ENCODE results near the gene LOC101059915.

LOC101059915 gene

GRCh38 chrX:71667328-71668247, at the start of gene LOC101059915:
Gene LOC101059915, plus strand, starts transcription at chrX:71667546.
- Histone ChIP-seq H3K9me3 (replicated peaks) (no peaks in the 10 kb centered on the region), H3K4me3 (no peak within 1 kb of the TSS)
- peak in 1 of 2 experiments; percentile 27 for DNase-seq (ENCODE audit: low read depth in 1 of 2, low spot score in 2 of 2)

GRCh38 chrX:71617742-71618141, 49.6 kb upstream of the LOC101059915 start:
- H3K4me1 ChIP-seq (replicated peaks): no peaks in the 10 kb centered on the region
- H3K27me3 ChIP-seq (replicated peaks): no peaks in the 10 kb centered on the region
- H3K9me3 ChIP-seq (replicated peaks): no peaks in the 10 kb centered on the region
- H3K27ac ChIP-seq: no peak overlapping the region
- no peak overlapping the region for H3K4me3 ChIP-seq
- no peaks in the 10 kb centered on the region for H3K36me3 ChIP-seq
- DNase-seq (ENCODE audit: low read depth in 1 of 2, low spot score in 2 of 2): no peak

More at GRCh38 chrX:71667328-71668247, at the start of gene LOC101059915:
- H3K27me3 ChIP-seq (replicated peaks): no peaks in the 10 kb centered on the region
- no peaks in the 10 kb centered on the region for H3K4me1 ChIP-seq (replicated peaks)
- H3K27ac ChIP-seq: no peak within 1 kb of the TSS
- no peaks in the 10 kb centered on the region for H3K36me3 ChIP-seq

DNA sequence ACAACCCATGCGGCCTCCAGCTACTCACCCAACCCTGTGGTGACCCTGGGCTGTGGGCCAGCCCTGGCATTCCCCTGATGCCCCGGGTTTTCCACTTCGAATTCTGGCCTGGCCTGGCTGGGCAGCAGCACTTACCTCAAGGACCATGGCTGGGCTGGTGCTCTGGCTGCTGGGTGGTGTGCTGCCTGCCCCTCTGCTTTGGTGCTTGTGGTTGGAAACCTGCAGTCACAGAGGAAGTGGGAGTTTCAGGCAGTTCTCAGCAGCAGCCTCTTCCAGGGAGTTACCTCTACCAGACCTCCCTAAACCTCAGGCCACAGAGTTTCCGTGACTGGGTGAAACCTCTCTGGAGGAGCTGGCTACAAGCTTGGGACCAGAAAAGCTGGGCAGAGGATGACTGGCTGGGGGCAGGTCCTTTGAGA, 49.0 kb upstream of the LOC101059915 start, which contains the start of gene CXCR3:
TSS of gene CXCR3 (minus strand) at position 209 of the 419 bp plus-strand sequence. CDS start at position 147, 62 bp downstream.
- Histone ChIP-seq H3K36me3 (no peaks in the 10 kb centered on the region), H3K27ac (no peak within 1 kb of the TSS), H3K9me3 (replicated peaks) (no peaks in the 10 kb centered on the region), H3K4me3 (no peak within 1 kb of the TSS), H3K27me3 (replicated peaks) (no peaks in the 10 kb centered on the region), H3K4me1 (replicated peaks) (no peaks in the 10 kb centered on the region)
- no peak for DNase-seq (ENCODE audit: low read depth in 1 of 2, low spot score in 2 of 2)

DNA sequence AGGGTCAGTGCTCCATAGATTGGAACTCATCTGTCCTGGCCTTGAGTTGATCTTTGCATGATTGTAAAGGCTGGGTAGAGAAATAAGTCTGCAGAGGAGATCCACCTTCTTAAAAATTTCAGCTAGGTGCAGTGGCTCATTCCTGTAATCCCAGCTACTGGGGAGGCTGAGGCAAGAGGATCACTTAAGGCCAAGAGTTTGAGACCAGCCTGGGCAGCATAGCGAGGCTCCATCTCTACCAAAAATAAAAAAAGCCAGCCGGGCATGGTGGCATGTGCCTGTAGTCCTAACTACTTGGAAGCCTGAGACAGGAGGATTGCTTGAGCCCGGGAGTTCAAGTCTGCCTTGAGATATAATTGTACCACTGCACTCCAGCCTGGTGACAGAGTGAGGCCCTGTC, 48.6 kb upstream of the LOC101059915 start:
- H3K36me3 ChIP-seq: no peaks in the 10 kb centered on the region
- no peaks in the 10 kb centered on the region for H3K27me3 ChIP-seq (replicated peaks)
- H3K4me1 ChIP-seq (replicated peaks): no peaks in the 10 kb centered on the region
- DNase-seq (ENCODE audit: low read depth in 1 of 2, low spot score in 2 of 2): no peak
- no peaks in the 10 kb centered on the region for H3K9me3 ChIP-seq (replicated peaks)
- H3K4me3 ChIP-seq: no peak overlapping the region
- H3K27ac ChIP-seq: no peak overlapping the region

GRCh38 chrX:71619193-71619592, 48.2 kb upstream of the LOC101059915 start:
- Histone ChIP-seq H3K4me1 (replicated peaks) (no peaks in the 10 kb centered on the region), H3K27me3 (replicated peaks) (no peaks in the 10 kb centered on the region), H3K4me3 (no peak overlapping the region), H3K9me3 (replicated peaks) (no peaks in the 10 kb centered on the region), H3K27ac (no peak overlapping the region), H3K36me3 (no peaks in the 10 kb centered on the region)
- no peak for DNase-seq (ENCODE audit: low read depth in 1 of 2, low spot score in 2 of 2)

- Histone ChIP-seq H3K9me3 (replicated peaks) (no peaks in the 10 kb centered on the region), H3K4me3 (no peak overlapping the region), H3K4me1 (replicated peaks) (no peaks in the 10 kb centered on the region), H3K36me3 (no peaks in the 10 kb centered on the region), H3K27me3 (replicated peaks) (no peaks in the 10 kb centered on the region), H3K27ac (no peak overlapping the region)
- DNase-seq (ENCODE audit: low read depth in 1 of 2, low spot score in 2 of 2): no peak
These were observed 47.4 kb upstream of the LOC101059915 start for GRCh38 chrX:71619986-71620385.

DNA sequence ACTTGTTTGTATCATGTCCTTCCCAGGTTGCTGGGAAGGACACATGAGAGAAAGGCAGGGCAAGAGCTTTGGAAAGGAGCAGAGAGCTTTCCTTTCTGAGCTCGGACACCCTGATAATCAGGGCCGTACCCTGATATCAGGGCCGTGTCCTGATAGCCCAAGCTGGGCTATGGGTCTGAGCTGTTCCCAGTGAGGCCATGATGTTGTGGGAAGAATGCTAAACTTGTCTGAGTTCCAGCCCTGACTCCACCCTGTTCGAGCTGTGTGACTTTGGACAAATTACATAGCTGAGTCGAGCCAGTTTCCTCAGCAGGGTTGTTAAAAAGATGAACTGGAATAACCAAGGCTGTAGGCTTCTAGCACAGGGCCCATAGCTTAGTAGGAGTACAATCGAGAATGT, 45.7 kb upstream of the LOC101059915 start:
- DNase-seq (ENCODE audit: low read depth in 1 of 2, low spot score in 2 of 2): no peak
- Histone ChIP-seq H3K27ac (no peak overlapping the region), H3K4me3 (no peak overlapping the region), H3K36me3 (no peaks in the 10 kb centered on the region), H3K27me3 (replicated peaks) (no peaks in the 10 kb centered on the region), H3K4me1 (replicated peaks) (no peaks in the 10 kb centered on the region), H3K9me3 (replicated peaks) (no peaks in the 10 kb centered on the region)

GRCh38 chrX:71622032-71622575, 45.2 kb upstream of the LOC101059915 start:
- Histone ChIP-seq H3K36me3 (no peaks in the 10 kb centered on the region), H3K27ac (no peak overlapping the region)
- no peak for DNase-seq (ENCODE audit: low read depth in 1 of 2, low spot score in 2 of 2)

DNA sequence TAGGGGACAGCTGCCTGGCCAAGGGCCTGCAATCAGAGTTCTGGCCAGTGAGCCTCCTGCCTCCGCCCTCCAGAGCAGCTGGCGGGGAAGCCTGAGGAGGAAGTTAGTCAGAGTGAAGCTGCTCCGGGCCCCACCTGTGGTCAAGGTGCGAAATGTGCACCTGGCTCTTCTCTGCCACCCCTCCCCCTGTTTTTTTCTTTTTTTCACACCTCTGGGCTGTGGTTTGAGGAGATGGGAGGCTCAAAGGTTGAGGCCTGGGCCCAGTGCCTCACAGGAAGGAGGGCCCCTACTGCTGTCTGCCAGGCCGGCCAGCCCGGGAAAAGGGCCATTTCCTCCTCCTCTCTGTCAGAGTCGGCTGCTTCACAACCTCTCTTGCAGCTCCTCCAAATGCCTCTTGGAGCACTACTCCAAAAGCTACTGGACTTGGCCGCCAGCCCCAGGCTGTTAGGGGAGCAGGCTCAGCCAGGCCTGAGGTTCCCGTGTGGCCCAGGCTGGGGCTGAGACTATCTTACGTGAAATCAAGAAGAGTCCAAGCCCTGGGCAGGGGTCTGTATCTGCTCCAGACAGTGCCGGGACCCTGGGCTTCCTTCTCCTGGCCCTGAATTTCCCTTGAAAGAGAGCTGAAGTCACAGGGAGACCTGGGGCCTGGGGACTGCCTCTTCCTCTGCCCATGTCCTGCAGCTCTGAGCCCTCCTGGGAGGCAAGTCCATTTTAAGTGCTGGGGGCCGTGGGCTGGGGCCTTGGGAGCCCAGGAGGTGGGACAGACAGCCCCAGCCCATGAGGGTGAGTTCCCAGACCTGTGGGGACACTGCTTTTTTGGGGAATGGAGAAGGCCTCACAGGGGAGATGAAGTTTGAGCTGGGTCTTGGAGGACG, 44.5 kb upstream of the LOC101059915 start:
- DNase-seq (ENCODE audit: low read depth in 1 of 2, low spot score in 2 of 2): no peak
- Histone ChIP-seq H3K27ac (no peak overlapping the region), H3K27me3 (replicated peaks) (no peaks in the 10 kb centered on the region), H3K9me3 (replicated peaks) (no peaks in the 10 kb centered on the region), H3K4me1 (replicated peaks) (no peaks in the 10 kb centered on the region), H3K4me3 (no peak overlapping the region), H3K36me3 (no peaks in the 10 kb centered on the region)

More at GRCh38 chrX:71622032-71622575, 45.2 kb upstream of the LOC101059915 start:
- Histone ChIP-seq H3K27me3 (replicated peaks) (no peaks in the 10 kb centered on the region), H3K9me3 (replicated peaks) (no peaks in the 10 kb centered on the region), H3K4me1 (replicated peaks) (no peaks in the 10 kb centered on the region), H3K4me3 (no peak overlapping the region)

- DNase-seq (ENCODE audit: low read depth in 1 of 2, low spot score in 2 of 2): no peak
- no peak overlapping the region for H3K4me3 ChIP-seq
- no peaks in the 10 kb centered on the region for H3K4me1 ChIP-seq (replicated peaks)
These were observed 43.6 kb upstream of the LOC101059915 start for GRCh38 chrX:71623714-71624113.

DNA sequence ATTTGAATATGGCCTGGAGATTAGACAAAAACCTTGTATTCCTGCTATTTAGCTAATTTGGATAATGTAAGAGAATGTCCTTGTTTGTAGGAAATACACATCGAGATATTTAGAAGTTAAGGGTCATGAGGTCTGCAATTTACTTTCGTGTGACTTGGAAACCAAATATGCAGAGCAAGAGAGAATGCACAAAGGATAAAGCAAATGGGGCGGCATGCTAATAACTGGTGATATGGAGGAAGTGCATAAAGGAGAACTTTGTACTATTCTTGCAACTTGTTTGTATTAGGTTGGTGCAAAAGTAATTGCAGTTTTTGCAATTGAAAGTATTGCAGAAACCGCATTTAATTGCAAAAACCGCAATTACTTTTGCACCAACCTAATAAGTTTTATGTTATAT, 41.9 kb upstream of the LOC101059915 start:
- no peaks in the 10 kb centered on the region for H3K36me3 ChIP-seq
- no peaks in the 10 kb centered on the region for H3K4me1 ChIP-seq (replicated peaks)
- H3K4me3 ChIP-seq: no peak overlapping the region
- DNase-seq (ENCODE audit: low read depth in 1 of 2, low spot score in 2 of 2): no peak
- H3K27me3 ChIP-seq (replicated peaks): no peaks in the 10 kb centered on the region
- H3K27ac ChIP-seq: no peak overlapping the region
- H3K9me3 ChIP-seq (replicated peaks): no peaks in the 10 kb centered on the region

More at GRCh38 chrX:71623714-71624113, 43.6 kb upstream of the LOC101059915 start:
- Histone ChIP-seq H3K36me3 (no peaks in the 10 kb centered on the region), H3K27ac (no peak overlapping the region), H3K9me3 (replicated peaks) (no peaks in the 10 kb centered on the region), H3K27me3 (replicated peaks) (no peaks in the 10 kb centered on the region)

- no peaks in the 10 kb centered on the region for H3K4me1 ChIP-seq (replicated peaks)
- no peak overlapping the region for H3K27ac ChIP-seq
- no peaks in the 10 kb centered on the region for H3K9me3 ChIP-seq (replicated peaks)
These were observed 40.8 kb upstream of the LOC101059915 start for GRCh38 chrX:71626576-71626975.

DNA sequence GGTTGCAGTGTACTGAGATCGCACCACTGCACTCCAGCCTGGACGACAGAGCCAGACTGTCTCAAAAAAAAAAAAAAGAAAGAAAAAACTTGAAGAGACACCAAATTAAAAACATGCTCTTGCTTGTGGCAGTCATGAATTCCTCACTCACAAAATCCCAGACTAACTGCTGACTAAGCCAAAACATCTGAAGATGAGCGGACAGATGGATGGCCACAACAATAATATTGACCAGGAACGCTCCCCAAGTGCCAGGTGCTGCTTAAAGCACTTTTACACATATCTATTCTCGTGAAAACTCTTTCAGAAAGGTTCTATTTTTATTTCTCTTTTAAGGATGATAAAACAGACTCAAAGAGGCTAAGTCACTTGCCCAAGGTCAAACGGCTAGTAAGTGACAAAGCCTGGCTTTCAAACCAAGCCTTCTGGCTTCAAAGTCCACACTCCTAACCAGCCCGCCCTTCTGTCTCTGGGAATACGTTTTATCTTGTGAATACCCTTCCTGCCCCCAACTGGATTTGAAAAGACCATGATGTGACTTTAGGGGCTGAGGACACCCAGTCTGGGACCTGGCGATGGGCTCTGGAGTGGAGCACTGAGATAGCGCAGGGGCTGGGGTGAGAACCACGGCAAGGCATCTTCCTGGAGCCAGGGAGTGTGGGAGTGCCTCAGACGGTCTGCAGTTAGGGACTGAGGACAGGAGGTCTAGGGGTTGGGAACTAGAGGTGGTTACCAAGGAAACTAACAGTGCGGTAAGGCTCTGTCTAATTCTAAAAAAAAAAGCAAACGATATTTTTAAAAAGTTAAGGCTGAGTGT, 39.5 kb upstream of the LOC101059915 start:
- Histone ChIP-seq H3K4me1 (replicated peaks) (no peaks in the 10 kb centered on the region), H3K9me3 (replicated peaks) (no peaks in the 10 kb centered on the region), H3K27me3 (replicated peaks) (no peaks in the 10 kb centered on the region), H3K27ac (no peak overlapping the region), H3K4me3 (no peak overlapping the region), H3K36me3 (no peaks in the 10 kb centered on the region)
- no peak for DNase-seq (ENCODE audit: low read depth in 1 of 2, low spot score in 2 of 2)

More at GRCh38 chrX:71626576-71626975, 40.8 kb upstream of the LOC101059915 start:
- no peak for DNase-seq (ENCODE audit: low read depth in 1 of 2, low spot score in 2 of 2)
- no peaks in the 10 kb centered on the region for H3K27me3 ChIP-seq (replicated peaks)
- H3K36me3 ChIP-seq: no peaks in the 10 kb centered on the region
- H3K4me3 ChIP-seq: no peak overlapping the region
